A549 treated with RU486 at 1 μM for 4 hours (cell line): Measurements from ENCODE around the gene VSIG10L. TPM values are rescaled to one million over a fixed set of nuclear protein-coding genes. Genes with fewer than 3 reads are reported as not detected.

ENCODE experiments used
- total RNA-seq: library from RNA; stranded (reverse); fragments of 200-300 nt; extraction: Qiagen RNA extraction; gene quantifications from 5 replicates; pipeline ENCODE4 v1.2.3, GENCODE V29; 2022; ENCODE audit warnings: low read depth

VSIG10L gene
- 6.8 to 11.3 TPM (median 10.1 TPM) in 5 replicates for total RNA-seq

DNA sequence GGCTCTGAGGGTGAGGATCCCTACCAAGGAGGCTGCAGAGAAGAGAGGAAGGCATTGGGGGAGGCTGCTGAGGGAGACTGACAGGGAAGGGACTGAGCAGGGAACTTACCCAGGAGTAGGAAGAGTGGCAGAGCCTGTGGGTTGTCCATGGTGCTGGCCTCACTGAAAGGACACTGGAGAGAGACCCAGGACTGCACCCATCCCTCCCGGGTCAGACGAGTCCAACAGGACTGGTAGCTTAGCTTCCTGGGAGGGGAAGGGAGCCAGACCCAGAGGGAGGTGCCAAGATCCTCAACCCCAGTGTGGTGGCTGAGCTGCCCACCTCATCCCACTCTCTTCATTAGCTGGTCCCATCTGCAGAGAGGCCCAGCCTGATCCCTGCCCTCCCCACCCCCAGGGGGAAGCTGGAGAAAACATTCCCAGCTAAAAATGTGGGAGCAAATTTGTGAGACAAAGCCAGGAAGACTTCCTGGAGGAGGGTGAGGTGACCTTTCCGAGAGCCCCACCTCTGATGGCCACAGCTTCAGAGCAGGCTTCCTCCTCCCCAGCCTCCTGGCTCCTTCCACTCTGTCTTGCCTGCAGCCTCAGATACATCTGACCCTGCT is at the start of gene VSIG10L:
Gene VSIG10L (minus strand): TSS at position 164 of the 605 bp plus-strand sequence. CDS start 15 bp downstream, at position 149.

DNA sequence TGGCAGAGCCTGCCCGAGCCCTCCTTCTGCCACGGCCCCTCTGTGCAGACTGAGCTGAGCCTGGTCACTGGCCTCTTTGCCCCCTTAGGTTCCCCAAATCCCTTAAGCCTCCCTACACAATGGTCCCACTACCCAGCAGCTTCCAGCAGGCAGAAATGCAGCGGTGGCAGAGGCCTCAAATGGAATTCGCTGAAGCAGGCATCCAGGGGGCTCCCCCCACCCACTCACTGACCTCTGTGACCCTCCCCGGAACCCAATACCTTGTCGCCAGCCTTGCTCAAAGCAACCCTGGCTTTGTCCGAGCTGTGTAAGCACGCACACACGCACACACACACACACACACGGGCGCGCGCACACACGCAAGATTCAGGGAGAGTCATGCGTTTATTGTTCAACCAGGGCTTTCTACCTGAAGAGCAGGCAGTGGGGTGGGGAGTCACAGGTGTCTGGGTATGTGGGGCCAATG is 46.0 kb upstream of the VSIG10L start, which contains the start of gene LIM2:
Gene LIM2 (minus strand): TSS at position 51 of the 466 bp plus-strand sequence. CDS start 531 bp downstream, outside the sequence.

DNA sequence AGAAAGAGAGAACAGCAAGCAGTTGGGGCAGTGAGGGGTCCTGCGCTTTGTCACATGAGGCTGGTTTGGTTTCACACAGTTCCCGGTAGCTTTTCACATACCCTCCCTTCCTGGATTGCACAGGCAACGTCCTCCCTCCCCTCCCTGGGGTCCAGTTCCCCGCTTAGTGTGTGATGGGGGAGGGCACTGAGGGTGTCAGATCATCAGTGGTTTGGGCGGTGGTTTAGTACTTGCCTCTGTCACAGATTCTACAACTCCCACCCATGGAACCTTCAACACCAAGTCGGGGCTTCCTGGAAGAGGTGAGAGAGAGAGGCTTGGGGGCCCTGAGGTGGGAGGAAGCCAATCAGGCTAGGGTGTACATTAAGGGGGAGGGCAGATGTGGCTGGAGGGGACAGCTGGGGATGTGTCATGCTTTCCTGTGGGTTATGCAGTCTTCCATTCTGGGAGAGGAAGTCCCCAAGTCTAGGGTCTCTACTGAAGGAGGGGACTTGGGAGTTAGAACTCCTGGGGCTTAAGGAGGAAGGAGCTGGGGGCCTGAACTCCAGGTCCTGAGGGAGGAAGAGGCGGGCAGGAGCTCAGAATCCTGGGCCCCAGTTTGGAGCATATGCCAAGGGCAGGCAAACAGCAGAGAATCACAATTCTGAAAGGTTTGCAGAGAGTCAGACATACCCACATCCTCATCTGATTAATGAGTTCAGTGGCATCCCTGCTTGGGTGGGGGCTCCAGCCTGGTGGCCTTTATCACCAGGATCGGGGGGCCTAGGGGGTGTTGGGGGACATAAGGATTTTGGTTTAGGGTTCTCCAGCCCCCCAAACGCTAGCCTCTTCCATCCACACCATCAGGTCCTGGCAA is 30.9 kb upstream of the VSIG10L start, which contains the start of gene NKG7:
Gene NKG7 (minus strand): TSS at position 6 of the 856 bp plus-strand sequence. CDS start 119 bp downstream, outside the sequence.

DNA sequence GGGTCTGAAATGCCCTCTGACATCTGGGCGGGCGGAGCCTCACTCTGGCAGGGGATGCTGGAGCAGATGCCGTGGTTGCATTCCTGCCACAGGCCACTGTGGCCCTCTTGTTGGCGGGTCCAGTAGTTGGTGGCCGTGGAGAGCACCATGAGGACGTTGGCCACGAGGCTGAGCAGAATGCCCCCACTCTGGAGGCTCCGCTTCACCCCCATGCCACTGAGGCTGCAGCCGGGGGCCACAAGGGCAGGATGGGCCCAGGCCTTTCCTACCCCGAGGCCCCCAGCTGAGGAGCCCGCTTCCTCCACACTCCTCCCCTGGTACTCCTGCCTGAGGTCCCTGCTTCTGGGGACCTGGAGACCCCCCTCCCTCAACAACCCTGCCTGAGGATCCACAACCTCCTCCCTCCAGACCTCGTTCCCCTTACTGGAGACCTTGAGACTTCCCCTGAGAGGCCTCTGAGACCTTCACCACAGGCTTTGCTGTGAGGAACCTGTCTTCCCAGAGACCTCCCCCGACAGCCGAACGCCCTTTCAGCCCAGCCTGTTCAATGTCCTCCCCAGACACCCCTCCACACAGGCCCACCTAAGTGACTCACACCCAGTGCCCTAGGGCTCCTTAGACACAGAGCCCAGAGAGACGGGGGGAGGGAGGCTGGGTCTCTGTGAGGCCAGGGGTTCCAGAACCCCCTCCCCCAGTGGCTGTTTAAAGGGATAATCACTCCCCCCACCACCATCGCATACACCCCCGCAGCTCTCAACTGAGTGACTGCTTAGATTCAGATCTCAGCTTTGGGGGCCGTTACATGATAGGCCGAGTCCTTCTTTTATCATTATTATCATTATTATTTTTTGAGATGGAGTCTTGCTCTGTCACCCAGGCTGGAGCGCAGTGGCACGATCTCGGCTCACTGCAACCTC is 26.7 kb upstream of the VSIG10L start, which contains the start of gene CLDND2:
Gene CLDND2 (minus strand): TSS at position 638 of the 917 bp plus-strand sequence. CDS start 426 bp downstream, at position 212.

DNA sequence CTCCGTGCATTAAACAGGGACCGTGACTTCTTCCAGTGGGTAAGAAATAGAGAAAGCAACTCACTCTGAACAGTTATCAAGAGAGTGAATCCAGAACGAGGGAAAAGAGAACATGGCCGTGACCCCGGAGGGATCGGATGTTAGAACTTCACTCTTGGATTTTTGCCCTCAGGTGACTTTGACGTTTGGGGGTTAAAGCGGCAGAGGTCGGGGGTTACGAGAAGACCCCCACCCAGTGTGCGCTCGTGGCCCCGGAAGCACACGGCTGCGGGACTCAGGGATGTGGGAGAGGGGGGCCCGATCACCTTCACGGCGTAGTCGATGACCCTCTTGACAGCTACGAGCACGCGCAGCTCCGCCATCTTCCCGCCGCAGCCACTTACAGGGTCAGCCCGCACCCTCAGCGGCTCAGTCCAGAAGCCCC is 24.0 kb upstream of the VSIG10L start, which contains the start of gene ETFB:
Gene ETFB (minus strand): TSS at position 424 of the 424 bp plus-strand sequence. CDS start 62 bp downstream, at position 362.

DNA sequence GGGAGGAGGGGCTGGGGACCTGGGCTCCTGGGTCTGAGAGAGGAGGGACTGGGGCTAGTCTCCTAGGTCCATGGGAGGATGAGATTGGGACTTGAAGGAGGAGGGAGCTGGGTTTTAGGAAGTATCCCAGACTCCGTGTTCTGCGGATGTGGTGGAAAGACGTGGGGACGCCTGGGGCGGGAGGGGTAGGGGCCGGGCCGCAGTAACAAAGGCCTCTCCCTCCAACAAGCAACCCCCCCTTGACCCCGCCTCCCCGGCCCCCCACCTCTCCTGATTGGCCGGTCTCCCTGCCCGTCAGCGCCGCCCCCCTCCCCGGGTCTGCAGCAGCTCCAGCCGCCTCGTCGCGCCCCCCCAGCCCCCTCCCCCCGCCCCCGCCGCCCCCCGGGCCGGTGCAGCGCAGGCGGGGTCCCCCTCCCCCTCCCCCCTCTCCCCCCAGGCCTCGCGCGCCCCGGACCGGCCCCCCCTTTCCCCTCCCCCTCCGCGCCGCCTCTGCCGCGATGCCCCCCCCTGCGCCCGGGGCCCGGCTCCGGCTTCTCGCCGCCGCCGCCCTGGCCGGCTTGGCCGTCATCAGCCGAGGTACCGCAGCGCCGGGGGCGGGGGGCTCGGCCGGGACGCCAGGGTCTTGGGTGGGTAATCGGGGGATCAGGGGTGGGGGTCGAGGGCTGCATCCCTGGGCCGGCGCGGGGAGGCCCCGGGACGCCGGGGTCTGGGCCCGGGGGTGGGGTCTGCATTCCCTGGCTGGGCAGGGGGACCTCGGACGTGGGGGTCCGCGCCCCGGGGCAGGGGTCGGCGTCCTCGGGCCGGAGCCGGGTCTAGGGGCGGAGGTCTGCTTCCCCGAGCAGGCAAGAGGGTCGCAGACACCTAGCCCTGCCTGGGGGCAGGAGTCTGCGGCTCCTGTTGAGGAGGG is 30.3 kb downstream of the VSIG10L start, which contains the start of gene IGLON5:
Gene IGLON5 (plus strand): TSS at position 294 of the 907 bp plus-strand sequence. CDS start 204 bp downstream, at position 498.

Other genes starting within 250 kb of the VSIG10L start
- 5.5 to 18.1 TPM (median 16.9 TPM) in 5 replicates for gene CTU1, start 233.7 kb downstream of the VSIG10L start, total RNA-seq
- not detected in 5 replicates for gene SIGLEC9, start 217.2 kb downstream of the VSIG10L start, total RNA-seq
- gene SIGLEC7, start 199.8 kb downstream of the VSIG10L start, total RNA-seq: not detected in 5 replicates
- 0.02 to 0.14 TPM (median 0.09 TPM) in 3 of 5 replicates, not detected in the others for gene CD33, start 117.1 kb downstream of the VSIG10L start, total RNA-seq
- not detected in 5 replicates for gene SIGLECL1, start 91.1 kb downstream of the VSIG10L start, total RNA-seq
- 0.07 to 0.09 TPM in 2 of 5 replicates, not detected in the others for gene IGLON5, start 30.5 kb downstream of the VSIG10L start, total RNA-seq
- 222 to 251 TPM (median 225 TPM) in 5 replicates for gene ETFB, start 24.2 kb upstream of the VSIG10L start, total RNA-seq
- 6.2 to 14.6 TPM (median 10.2 TPM) in 5 replicates for gene CLDND2, start 26.9 kb upstream of the VSIG10L start, total RNA-seq
- not detected in 5 replicates for gene NKG7, start 30.5 kb upstream of the VSIG10L start, total RNA-seq
- not detected in 5 replicates for gene LIM2, start 45.8 kb upstream of the VSIG10L start, total RNA-seq
- not detected in 5 replicates for gene C19orf84, start 48.5 kb upstream of the VSIG10L start, total RNA-seq
- gene SIGLEC10, start 75.5 kb upstream of the VSIG10L start, total RNA-seq: not detected in 5 replicates
- not detected in 5 replicates for gene SIGLEC8, start 116.3 kb upstream of the VSIG10L start, total RNA-seq
- not detected in 5 replicates for gene CEACAM18, start 136.4 kb upstream of the VSIG10L start, total RNA-seq
- not detected in 5 replicates for gene SIGLEC12, start 159.7 kb upstream of the VSIG10L start, total RNA-seq
- gene SIGLEC6, start 189.5 kb upstream of the VSIG10L start, total RNA-seq: not detected in 5 replicates
- 3.1 to 5.1 TPM (median 3.6 TPM) in 5 replicates for gene ZNF175, start 229.1 kb upstream of the VSIG10L start, total RNA-seq